ENCODE measurements around the gene PI16. TPM values are rescaled to one million over a fixed set of nuclear protein-coding genes. Genes with fewer than 3 reads are reported as not detected.

The PI16 gene
- polyA plus RNA-seq, 1 donor from 2014 or later = not detected

GRCh38 chr6:36908747-36909146 lies 45.8 kb upstream of the PI16 start:
- no peaks in the 10 kb centered on the region for H3K9me3 ChIP-seq (ENCODE audit: low read length)

GRCh38 chr6:36912030-36912454 lies 42.5 kb upstream of the PI16 start:
- no peaks in the 10 kb centered on the region for H3K79me2 ChIP-seq (replicated peaks; ENCODE audit: insufficient read depth, low read length)
- no peak overlapping the region for H3K9ac ChIP-seq (ENCODE audit: low read length)
- H3K9me3 ChIP-seq (ENCODE audit: low read length) = no peaks in the 10 kb centered on the region
- H3K27me3 ChIP-seq (ENCODE audit: insufficient read depth, low read depth, low read length) = no peaks in the 10 kb centered on the region
- no peak overlapping the region for H3K4me3 ChIP-seq (ENCODE audit: low read length)
- no peaks in the 10 kb centered on the region for H3K9me2 ChIP-seq (ENCODE audit: insufficient read depth, low read length)
- TF ChIP-seq EZH2 (IDR thresholded peaks at IDR 0.05; ENCODE audit: borderline replicate concordance, insufficient read depth, low read length, poor library complexity, severe bottlenecking) (no peak), CTCF (IDR thresholded peaks at IDR 0.05; ENCODE audit: poor library complexity, severe bottlenecking) (no peak), RAD21 (conservative IDR thresholded peaks at IDR 0.05) (no peak), SMC3 (conservative IDR thresholded peaks at IDR 0.05; ENCODE audit: poor library complexity) (no peak)
- no peak overlapping the region for H2AFZ ChIP-seq (ENCODE audit: low read depth, low read length)
- no peaks in the 10 kb centered on the region for H4K20me1 ChIP-seq (ENCODE audit: insufficient read depth)
- H3K4me2 ChIP-seq (ENCODE audit: low read length) = no peak overlapping the region
- no peaks in the 10 kb centered on the region for H3K36me3 ChIP-seq (ENCODE audit: insufficient read depth, low read length)
- no peaks in the 10 kb centered on the region for H3F3A ChIP-seq (ENCODE audit: insufficient read depth, low read length, poor library complexity, severe bottlenecking)
- H3K27ac ChIP-seq (ENCODE audit: low read length) = no peak overlapping the region

More at GRCh38 chr6:36908747-36909146, 45.8 kb upstream of the PI16 start:
- TF ChIP-seq CTCF (IDR thresholded peaks at IDR 0.05; ENCODE audit: poor library complexity, severe bottlenecking) (no peak), EZH2 (IDR thresholded peaks at IDR 0.05; ENCODE audit: borderline replicate concordance, insufficient read depth, low read length, poor library complexity, severe bottlenecking) (no peak), REST (IDR thresholded peaks at IDR 0.05; ENCODE audit: borderline replicate concordance) (no peak), SMC3 (conservative IDR thresholded peaks at IDR 0.05; ENCODE audit: poor library complexity) (no peak), MXI1 (conservative IDR thresholded peaks at IDR 0.05; ENCODE audit: poor library complexity, severe bottlenecking) (no peak), POLR2AphosphoS5 (IDR thresholded peaks at IDR 0.05) (no peak), EP300 (conservative IDR thresholded peaks at IDR 0.05; ENCODE audit: poor library complexity, severe bottlenecking) (no peak), RAD21 (conservative IDR thresholded peaks at IDR 0.05) (no peak)
- H3K79me2 ChIP-seq (replicated peaks; ENCODE audit: insufficient read depth, low read length) = no peaks in the 10 kb centered on the region
- H3F3A ChIP-seq (ENCODE audit: insufficient read depth, low read length, poor library complexity, severe bottlenecking) = no peaks in the 10 kb centered on the region
- H3K4me2 ChIP-seq (ENCODE audit: low read length) = no peak overlapping the region
- H3K4me3 ChIP-seq (ENCODE audit: low read length) = no peak overlapping the region
- H3K36me3 ChIP-seq (ENCODE audit: insufficient read depth, low read length) = no peaks in the 10 kb centered on the region
- no peak overlapping the region for H3K9ac ChIP-seq (ENCODE audit: low read length)
- no peak overlapping the region for H3K27ac ChIP-seq (ENCODE audit: low read length)
- H3K27me3 ChIP-seq (ENCODE audit: insufficient read depth, low read depth, low read length) = no peaks in the 10 kb centered on the region
- no peaks in the 10 kb centered on the region for H3K9me2 ChIP-seq (ENCODE audit: insufficient read depth, low read length)
- H4K20me1 ChIP-seq (ENCODE audit: insufficient read depth) = no peaks in the 10 kb centered on the region
- no peak overlapping the region for H2AFZ ChIP-seq (ENCODE audit: low read depth, low read length)

Data from neural cell (in vitro differentiated cells).